SKM-1 treated with dmso at 0.1 percent for 144 hours (cell line): ENCODE measurements around the gene PCNA.
"Not testable (repeated sequence)": the region's sequence is repeated elsewhere in the genome, so short reads cannot be mapped to it uniquely, and the experiment has no call there.

Experiments
- DNase-seq: peaks from one replicate; lab custom pipeline; 2025; ENCODE audit not compliant: unreplicated experiment; lab: John Stamatoyannopoulos, UW

Gene PCNA

GRCh38 chr20:5099909-5100308 is 19.8 kb downstream of the PCNA start:
- DNase-seq = not testable (repeated sequence)

DNA sequence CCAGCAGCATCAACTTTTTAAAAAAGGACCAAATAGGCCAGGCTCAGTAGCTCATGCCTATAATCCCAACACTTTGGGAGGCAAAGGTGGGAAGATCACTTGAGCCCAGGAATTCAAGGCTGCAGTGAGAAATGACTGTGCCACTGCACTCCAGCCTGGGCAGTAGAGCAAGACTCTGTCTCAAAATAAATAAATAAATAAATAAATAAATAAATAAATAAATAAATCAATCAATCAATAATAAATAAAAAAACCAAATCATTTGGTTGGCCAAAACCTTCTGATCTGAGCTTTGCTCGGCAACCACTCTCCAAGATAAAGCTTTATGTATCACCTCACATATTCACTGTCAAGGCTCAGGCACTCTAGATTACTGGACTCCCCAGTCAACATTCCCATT is 20.7 kb downstream of the PCNA start:
- not testable (repeated sequence) for DNase-seq

DNA sequence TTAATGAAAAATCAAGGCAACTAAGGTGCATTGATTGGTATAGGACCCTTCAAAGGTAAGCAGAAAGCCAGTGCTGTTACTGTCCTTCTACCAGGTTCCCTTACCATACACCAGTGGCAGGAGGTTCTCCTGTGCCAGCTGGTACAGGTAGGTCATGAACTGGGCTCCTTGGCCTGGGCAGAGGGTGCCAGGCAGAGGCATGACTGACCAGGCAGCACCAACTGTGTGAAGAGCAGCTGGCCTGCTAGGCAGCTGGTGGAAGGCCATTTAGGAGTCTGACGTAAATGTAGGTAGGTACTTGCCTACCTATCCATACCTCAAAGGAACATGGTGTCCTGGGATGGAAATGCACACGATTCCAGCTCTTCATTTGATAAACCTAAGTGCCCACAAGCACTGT is 23.3 kb downstream of the PCNA start:
- no peak for DNase-seq

DNA sequence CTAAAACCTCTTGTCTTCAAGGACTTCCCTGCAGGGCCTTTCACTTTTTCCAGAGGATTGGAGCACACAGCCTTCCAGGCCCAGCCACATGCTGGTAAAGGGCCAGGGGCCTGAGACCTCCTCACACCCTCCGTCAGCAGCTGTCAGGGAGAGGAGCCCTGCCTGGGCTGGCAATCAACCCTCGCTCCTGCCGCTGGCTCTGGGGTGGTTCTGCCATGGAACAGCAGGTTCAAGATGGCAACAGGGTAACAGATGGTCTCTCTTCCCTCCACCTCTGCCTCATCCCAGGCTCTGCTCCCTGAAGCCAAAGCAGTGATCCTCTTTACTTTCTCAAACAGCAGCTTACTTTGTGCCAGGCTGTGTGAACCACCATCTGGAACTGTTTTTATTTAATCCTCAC is 23.8 kb downstream of the PCNA start:
- DNase-seq = no peak

DNA sequence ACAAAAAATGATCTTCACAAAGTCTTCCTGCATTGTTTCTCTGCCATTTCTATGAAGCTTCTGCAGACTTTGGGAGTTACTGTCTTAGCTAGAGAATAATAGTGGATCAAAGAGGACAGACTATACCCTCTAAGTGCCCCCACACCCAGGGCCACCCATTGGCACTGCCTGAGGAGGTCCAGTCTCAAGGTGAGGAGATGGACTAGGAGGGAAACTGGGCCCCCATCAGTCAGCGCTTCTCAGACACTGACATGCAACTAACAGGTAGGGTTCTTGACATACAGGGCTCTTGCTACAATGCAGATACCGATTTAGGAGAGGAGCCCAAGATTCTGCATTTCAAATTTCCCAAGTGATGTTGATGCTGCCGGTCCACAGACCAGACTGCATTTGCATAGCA is 24.3 kb downstream of the PCNA start:
- no peak for DNase-seq

DNA sequence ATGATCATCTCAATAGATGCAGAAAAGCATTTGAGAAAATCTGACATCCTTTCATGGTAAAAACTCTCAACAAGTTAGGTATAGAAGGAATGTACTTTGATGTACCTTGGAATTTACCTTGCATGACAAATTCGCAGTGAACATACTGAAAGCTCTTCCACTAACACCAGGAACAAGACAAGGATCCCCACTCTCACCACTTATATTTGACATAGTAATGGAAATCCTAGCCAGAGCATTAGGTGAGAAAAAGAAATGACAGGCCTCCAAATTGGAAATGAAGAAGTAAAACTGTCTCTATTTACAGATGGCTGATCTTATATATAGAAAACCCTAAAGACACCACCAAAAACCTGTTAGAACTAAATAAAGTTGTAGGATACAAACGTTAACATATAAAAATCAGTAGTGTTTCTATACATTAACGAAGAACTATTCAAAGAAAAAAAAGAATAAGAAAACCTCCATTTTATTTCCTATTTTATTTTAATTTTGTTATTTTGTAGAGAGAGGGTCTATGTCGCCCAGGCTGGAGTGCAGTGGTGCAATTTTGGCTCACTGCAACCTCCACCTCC is 26.9 kb downstream of the PCNA start:
- DNase-seq = no peak

GRCh38 chr20:5091902-5092301 is 27.9 kb downstream of the PCNA start:
- no peak for DNase-seq

DNA sequence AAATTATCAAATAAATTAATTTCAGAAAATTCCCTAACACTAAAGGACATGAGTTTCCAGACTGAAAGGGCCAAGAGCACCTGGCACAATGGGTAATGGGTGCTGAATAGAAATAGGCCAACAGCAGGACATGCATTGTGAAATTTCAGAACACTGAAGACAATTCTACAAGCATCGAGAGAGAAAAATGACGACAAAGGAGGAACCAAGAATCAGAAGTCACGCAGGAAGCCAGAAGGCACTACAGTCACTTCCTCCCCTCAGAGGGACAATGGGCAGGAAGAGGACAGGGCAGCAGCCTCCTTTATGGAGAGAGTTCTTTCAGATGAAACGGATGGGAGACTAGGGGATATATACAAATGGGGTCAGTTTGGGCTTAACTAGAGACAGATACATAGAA is 29.6 kb downstream of the PCNA start:
- peak; percentile 63 for DNase-seq

- DNase-seq = no peak
Measured at GRCh38 chr20:5088688-5089087, 31.1 kb downstream of the PCNA start.

- peak; percentile 32 for DNase-seq
Measured at GRCh38 chr20:5085380-5085779, 34.4 kb downstream of the PCNA start.

GRCh38 chr20:5080384-5080877 is 39.3 kb downstream of the PCNA start:
- DNase-seq = peak; percentile 79

DNA sequence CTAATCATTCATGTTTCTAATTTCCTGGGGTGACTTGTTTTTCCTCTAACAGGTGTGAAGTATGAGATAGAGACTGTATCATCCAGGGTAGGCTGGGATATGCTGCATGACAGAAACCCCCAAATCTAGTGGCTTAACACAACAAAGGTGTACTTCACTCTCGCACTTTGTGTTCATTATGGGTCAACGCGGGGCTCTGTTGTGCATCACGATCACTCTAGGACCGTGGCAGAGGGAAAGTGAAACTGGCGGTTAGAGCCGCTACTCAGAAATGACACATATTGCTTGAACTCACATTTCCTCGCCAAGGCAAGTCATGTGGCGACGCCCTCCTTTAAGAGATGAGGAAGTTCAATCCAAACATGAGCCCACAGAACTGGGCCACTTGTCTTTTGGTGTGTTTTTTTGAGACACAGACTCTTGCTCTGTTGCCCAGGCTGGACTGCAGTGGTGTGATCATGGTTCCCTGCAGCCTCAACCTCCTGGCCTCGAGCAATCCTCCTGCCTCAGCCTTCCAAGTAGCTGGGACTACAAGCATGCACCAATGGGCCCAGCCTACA is 41.3 kb downstream of the PCNA start:
- DNase-seq = peak; percentile 82

GRCh38 chr20:5077761-5078387 is 41.9 kb downstream of the PCNA start:
- no peak for DNase-seq

GRCh38 chr20:5076913-5077312 is 42.8 kb downstream of the PCNA start:
- DNase-seq = not testable (repeated sequence)

GRCh38 chr20:5074232-5074674 is 45.5 kb downstream of the PCNA start:
- DNase-seq = no peak

- no peak for DNase-seq
Measured at GRCh38 chr20:5073660-5074231, 46.0 kb downstream of the PCNA start.

DNA sequence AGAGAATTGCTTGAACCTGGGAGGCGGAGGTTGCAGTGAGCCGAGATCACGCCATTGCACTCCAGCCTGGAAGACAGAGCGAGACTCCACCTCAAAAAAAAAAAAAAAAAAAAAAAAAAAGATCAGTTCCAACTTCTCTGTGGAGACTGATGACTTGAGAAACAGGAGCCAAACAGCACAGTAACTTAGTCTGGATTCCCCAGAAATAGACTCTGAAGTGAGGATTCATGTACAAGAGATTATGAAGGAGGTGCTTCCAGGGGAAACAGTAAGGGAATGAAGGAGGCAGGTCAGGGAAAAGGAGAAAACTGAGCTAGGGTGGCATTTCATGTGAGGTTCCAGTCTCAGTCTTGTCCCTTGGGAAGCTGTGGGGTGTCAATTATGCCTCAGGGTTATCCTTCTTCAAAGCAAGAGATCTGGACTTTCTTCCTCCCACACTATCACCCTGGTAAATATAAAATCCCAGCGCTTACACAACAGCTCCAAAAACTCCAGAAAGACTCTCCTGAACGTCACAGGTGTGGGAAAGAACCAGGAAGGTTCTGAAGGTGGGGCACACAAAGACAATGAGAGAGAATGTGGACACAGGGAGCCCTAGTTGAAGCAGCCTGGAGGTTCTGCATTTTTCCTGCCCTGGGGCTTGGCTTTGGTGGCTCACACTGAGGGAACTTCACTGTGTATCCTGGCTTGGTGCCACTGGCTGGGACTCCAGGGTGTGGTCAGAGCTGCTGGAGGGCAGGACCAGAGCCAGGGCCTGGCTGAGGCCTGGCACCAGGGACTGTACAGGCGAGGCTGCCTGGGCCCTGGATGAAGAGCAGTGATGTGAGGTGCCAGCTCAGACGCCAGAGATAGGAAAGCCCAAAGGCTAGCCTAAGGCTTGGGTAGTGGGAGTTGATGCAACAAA is 46.8 kb downstream of the PCNA start:
- DNase-seq = peak; percentile 20

- DNase-seq = not testable (repeated sequence)
Measured at GRCh38 chr20:5071942-5072341, 47.8 kb downstream of the PCNA start.

- no peak for DNase-seq
Measured at GRCh38 chr20:5070570-5070969, 49.2 kb downstream of the PCNA start.

DNA sequence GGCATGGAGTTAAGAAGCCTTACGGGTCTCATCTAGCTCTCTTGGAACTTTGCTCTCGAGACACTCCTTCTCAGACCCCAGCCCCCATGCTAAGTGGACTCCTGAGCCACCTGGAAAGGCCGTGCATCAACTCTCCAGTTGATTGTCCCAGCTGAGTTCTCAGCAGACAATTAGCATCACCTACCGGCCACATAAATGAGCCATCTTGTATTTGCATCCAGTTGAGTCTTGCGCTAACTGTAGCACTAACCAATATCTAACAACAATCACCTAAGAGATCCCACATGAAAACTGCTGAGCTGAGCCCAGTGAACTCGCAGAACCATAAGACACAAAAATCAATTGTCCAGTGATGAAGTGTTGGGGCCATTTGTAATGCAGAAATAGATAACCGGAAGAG is 49.7 kb downstream of the PCNA start:
- no peak for DNase-seq

DNA sequence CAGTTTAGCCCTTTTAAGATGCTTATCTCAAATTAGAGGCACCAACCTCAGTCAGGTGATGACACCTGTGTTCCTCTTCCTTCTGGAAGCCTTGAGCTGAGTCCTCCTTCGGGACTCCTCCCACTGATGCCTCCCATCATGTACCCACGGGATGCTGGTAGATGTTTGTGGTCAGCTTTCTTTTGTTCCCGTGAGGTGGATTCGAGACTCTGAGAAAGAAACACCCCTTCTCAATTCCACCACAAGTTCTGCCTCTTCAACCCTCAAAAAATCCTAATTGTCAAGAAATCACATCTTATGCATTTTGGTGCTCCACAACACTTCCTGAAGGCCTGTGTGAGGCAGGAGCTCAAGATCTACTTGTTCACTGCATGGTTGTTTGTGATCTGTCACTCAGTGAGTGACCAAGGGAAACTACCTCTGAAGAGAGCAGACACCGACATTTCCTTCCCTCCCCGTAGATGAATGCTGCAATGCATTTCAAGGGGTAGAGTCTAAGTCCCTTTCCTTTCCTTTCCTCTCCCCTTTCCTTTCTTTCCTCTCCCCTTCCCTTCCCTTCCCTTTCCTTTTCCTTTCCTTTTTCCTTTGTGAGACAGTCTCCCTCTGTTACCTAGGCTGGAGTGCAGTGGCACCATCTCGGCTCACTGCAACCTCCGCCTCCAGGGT is 50.5 kb downstream of the PCNA start:
- DNase-seq = no peak
